Suprapubic skin (tissue), 4 donors: Measurements from ENCODE around the gene ABLIM3. TPM values are rescaled to one million over a fixed set of nuclear protein-coding genes. Genes with fewer than 3 reads are reported as not detected.

ENCODE experiments used
- DNase-seq, 2 donors: peaks; one replicate each; pipeline ENCODE4 v3.0.0-alpha.2; 2019; ENCODE audit warnings: low spot score in 2 of 2
- H3K27ac ChIP-seq: fragments of 200-600 bp; sonication (generic); one replicate; pipeline ENCODE4 v1.5.1; 2019
- H3K27me3 ChIP-seq: fragments of 200-600 bp; sonication (generic); one replicate; pipeline ENCODE4 v1.5.1; 2019
- H3K36me3 ChIP-seq: fragments of 200-600 bp; sonication (generic); one replicate; pipeline ENCODE4 v1.5.1; 2019
- H3K4me1 ChIP-seq: fragments of 200-600 bp; sonication (generic); one replicate; pipeline ENCODE4 v1.5.1; 2019
- H3K4me3 ChIP-seq: fragments of 200-600 bp; sonication (generic); one replicate; pipeline ENCODE4 v1.5.1; 2019; ENCODE audit warnings: mild to moderate bottlenecking
- H3K9me3 ChIP-seq: fragments of 200-600 bp; sonication (generic); one replicate; pipeline ENCODE4 v1.5.1; 2019
- CTCF ChIP-seq, 2 donors: fragments of 200-600 bp in 1 of 2; fragments of 450-650 bp in 1 of 2; sonication (generic) in 1 of 2; IDR thresholded peaks; one replicate each; pipeline ENCODE4 v1.5.1; 2016 to 2019; ENCODE audit warnings: antibody characterized with exemption in 2 of 2, mild to moderate bottlenecking in 1 of 2, moderate library complexity in 1 of 2
- EP300 ChIP-seq: sonication (generic); formaldehyde crosslinking; IDR thresholded peaks from one replicate; pipeline ENCODE4 v1.6.1; 2017; ENCODE audit warnings: antibody characterized with exemption
- POLR2A ChIP-seq, 2 donors: fragments of 450-650 bp; IDR thresholded peaks; one replicate each; pipeline ENCODE4 v1.6.1; 2017; ENCODE audit warnings: antibody characterized with exemption in 2 of 2, mild to moderate bottlenecking in 2 of 2, moderate library complexity in 2 of 2
- POLR2AphosphoS5 ChIP-seq, 3 donors: sonication (generic); formaldehyde crosslinking; IDR thresholded peaks; one replicate each; pipeline ENCODE4 v1.6.1; 2017; ENCODE audit warnings: antibody characterized with exemption in 3 of 3
- WGBS: methylation state at CpG from one replicate; pipeline ENCODE4 v1.1.5; 2018; 5-methylcytosine and 5-hydroxymethylcytosine counted together
- total RNA-seq, 4 donors: library from RNA; depleted of rRNA; stranded (reverse); fragments of >200 nt; gene quantifications; one replicate each; pipeline ENCODE4 v1.1.0, GENCODE V29; 2016

Gene ABLIM3
- total RNA-seq, 4 donors from 2014 or later = 4.7 to 22.6 (median 13.4) TPM

GRCh38 chr5:149108651-149109280, 32.5 kb upstream of the ABLIM3 start:
- no peak overlapping the region for H3K27ac ChIP-seq
- H3K27me3 ChIP-seq = no peaks in the 10 kb centered on the region
- H3K4me1 ChIP-seq = peaks cover 1% of the 10 kb centered on the region
- no peak overlapping the region for H3K4me3 ChIP-seq
- WGBS = 84% methylated on average over 2 of the region's 2 CpGs
- no peak for TF ChIP-seq POLR2A (IDR thresholded peaks at IDR 0.05)
- no peak for TF ChIP-seq EP300
- TF ChIP-seq POLR2AphosphoS5 (IDR thresholded peaks at IDR 0.05) = no peak
- TF ChIP-seq CTCF (IDR thresholded peaks at IDR 0.05) = no peak
- no peaks in the 10 kb centered on the region for H3K9me3 ChIP-seq
- no peak for DNase-seq
- H3K36me3 ChIP-seq = no peaks in the 10 kb centered on the region

- 86% methylated on average over 4 of the region's 4 CpGs for WGBS
- no peaks in the 10 kb centered on the region for H3K9me3 ChIP-seq
- no peak overlapping the region for H3K27ac ChIP-seq
- no peak overlapping the region for H3K4me3 ChIP-seq
- no peaks in the 10 kb centered on the region for H3K36me3 ChIP-seq
- DNase-seq = no peak
- peaks cover 9% of the 10 kb centered on the region for H3K4me1 ChIP-seq
- no peak for TF ChIP-seq POLR2AphosphoS5 (IDR thresholded peaks at IDR 0.05)
- no peak for TF ChIP-seq EP300
- no peak for TF ChIP-seq POLR2A (IDR thresholded peaks at IDR 0.05)
- no peak for TF ChIP-seq CTCF (IDR thresholded peaks at IDR 0.05)
- no peaks in the 10 kb centered on the region for H3K27me3 ChIP-seq
Observed at GRCh38 chr5:149110406-149110805, 30.9 kb upstream of the ABLIM3 start.

GRCh38 chr5:149113669-149114068, 27.6 kb upstream of the ABLIM3 start:
- H3K27ac ChIP-seq = no peak overlapping the region
- 57% methylated on average over 2 of the region's 2 CpGs for WGBS

GRCh38 chr5:149114403-149115312, 26.6 kb upstream of the ABLIM3 start:
- WGBS = 39% methylated on average over 7 of the region's 7 CpGs
- Histone ChIP-seq H3K27me3 (no peaks in the 10 kb centered on the region), H3K36me3 (no peaks in the 10 kb centered on the region), H3K4me1 (peaks cover 9% of the 10 kb centered on the region), H3K4me3 (no peak overlapping the region), H3K27ac (no peak overlapping the region), H3K9me3 (no peaks in the 10 kb centered on the region)
- TF ChIP-seq EP300 (no peak), POLR2A (IDR thresholded peaks at IDR 0.05) (no peak), POLR2AphosphoS5 (IDR thresholded peaks at IDR 0.05) (no peak), CTCF (IDR thresholded peaks at IDR 0.05) (peak; percentile 36 to 58)
- no peak for DNase-seq

More at GRCh38 chr5:149113669-149114068, 27.6 kb upstream of the ABLIM3 start:
- no peak for DNase-seq
- H3K4me3 ChIP-seq = no peak overlapping the region
- no peaks in the 10 kb centered on the region for H3K36me3 ChIP-seq
- no peaks in the 10 kb centered on the region for H3K9me3 ChIP-seq
- peaks cover 9% of the 10 kb centered on the region for H3K4me1 ChIP-seq
- TF ChIP-seq POLR2AphosphoS5 (IDR thresholded peaks at IDR 0.05) = no peak
- TF ChIP-seq EP300 = no peak
- TF ChIP-seq CTCF (IDR thresholded peaks at IDR 0.05) = no peak
- TF ChIP-seq POLR2A (IDR thresholded peaks at IDR 0.05) = no peak
- no peaks in the 10 kb centered on the region for H3K27me3 ChIP-seq

GRCh38 chr5:149117970-149118369, 23.3 kb upstream of the ABLIM3 start:
- WGBS = 85% methylated on average over 1 of the region's 1 CpG
- no peak for TF ChIP-seq POLR2AphosphoS5 (IDR thresholded peaks at IDR 0.05)
- no peak for TF ChIP-seq CTCF (IDR thresholded peaks at IDR 0.05)
- TF ChIP-seq POLR2A (IDR thresholded peaks at IDR 0.05) = no peak
- TF ChIP-seq EP300 = no peak

More at GRCh38 chr5:149117970-149118369, 23.3 kb upstream of the ABLIM3 start:
- H3K9me3 ChIP-seq = no peaks in the 10 kb centered on the region
- no peaks in the 10 kb centered on the region for H3K36me3 ChIP-seq
- no peak overlapping the region for H3K4me3 ChIP-seq
- no peak for DNase-seq
- H3K27ac ChIP-seq = no peak overlapping the region
- peaks cover 9% of the 10 kb centered on the region for H3K4me1 ChIP-seq
- peaks cover 3% of the 10 kb centered on the region for H3K27me3 ChIP-seq
